ENCODE data around the gene PBX1. TPM values are rescaled to one million over a fixed set of nuclear protein-coding genes. Genes with fewer than 3 reads are reported as not detected.

Gene PBX1
- total and polyA plus RNA-seq, 2 of the 4 experiments (the other 2 are of a cell fraction), result 13.9 to 17.9 TPM

DNA sequence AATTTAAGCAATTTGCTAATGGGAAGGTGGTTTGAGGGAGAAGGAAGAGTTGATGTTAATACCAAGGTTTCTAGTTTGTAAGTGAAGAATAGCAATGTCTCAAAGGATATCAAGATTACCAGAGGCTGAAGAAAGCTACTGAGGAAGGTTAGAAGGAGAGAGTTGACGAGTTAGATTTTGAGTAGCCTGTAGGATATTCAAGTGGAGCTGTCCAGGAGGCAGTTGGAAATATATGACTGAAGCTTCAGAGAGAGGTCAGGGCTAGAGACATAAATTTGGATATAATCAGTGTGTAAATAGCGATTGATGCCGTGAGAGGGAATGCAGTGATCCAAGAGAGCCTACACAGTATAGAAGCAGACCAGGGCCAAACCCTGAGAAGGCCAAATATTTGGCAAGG is 48.4 kb downstream of the PBX1 start (continued):
- TF ChIP-seq MAZ (IDR thresholded peaks at IDR 0.05; ENCODE audit: borderline replicate concordance, low read depth, low read length), result no peak
- no peak for TF ChIP-seq RCOR1 (IDR thresholded peaks at IDR 0.05; ENCODE audit: insufficient replicate concordance, low read length)

DNA sequence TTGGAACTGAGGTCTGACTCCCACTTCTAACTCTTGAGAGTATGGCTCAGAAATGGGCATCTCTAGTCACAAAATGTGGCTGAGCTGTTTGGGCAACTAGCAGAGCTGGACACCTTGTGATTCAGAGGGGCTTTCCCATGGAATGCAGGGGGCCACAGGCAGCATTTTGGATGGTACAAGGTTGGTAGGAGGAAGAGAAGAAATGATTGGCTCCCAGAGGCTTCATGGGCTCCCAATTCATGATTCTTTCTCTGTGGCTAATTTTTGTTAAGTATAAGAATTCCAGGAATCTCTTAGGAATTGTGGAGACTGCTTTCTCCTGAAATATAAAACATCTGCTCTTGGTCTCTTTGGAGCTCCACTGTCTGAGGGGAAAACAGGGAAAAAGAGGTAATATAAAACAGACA is 49.7 kb downstream of the PBX1 start:
- ChIA-PET POLR2A (ENCODE audit: unreplicated experiment) (no interaction called here), CTCF (interaction anchor here (1.1 kb wide), 1 partner anchor 17 kb away, joined by 4 read pairs; no protein-coding TSS in a partner anchor)
- Histone ChIP-seq H4K20me1 (ENCODE audit: insufficient read depth, low read length) (no peaks in the 10 kb centered on the region), H3K9ac (ENCODE audit: low read depth, low read length) (no peak overlapping the region), H4K91ac (ENCODE audit: insufficient read depth, low read depth, low read length) (no peak overlapping the region), H3K4me1 (ENCODE audit: control insufficient read depth, insufficient read depth, low read length) (peaks cover 23% of the 10 kb centered on the region), H3K56ac (ENCODE audit: extremely low read depth, insufficient read depth, low read length) (no peak overlapping the region), H3K18ac (ENCODE audit: low read depth, low read length) (peak overlapping the region; percentile 81; the same call in 1 of the 2 replicates), H3K4me2 (ENCODE audit: low read depth, low read length) (peak overlapping the region; percentile 77; the same call in 1 of the 2 replicates), H3K23ac (ENCODE audit: low read depth, low read length) (no peak overlapping the region), H4K8ac (ENCODE audit: low read depth in 2 of 2, low read length in 2 of 2) (no peak overlapping the region; a peak in 1 of 4 replicates), H3K27me3 (ENCODE audit: control insufficient read depth, insufficient read depth, low read length) (no peaks in the 10 kb centered on the region), H3K79me1 (ENCODE audit: low read depth in 1 of 2, low read length in 2 of 2) (peaks cover 11 to 27% of the 10 kb centered on the region in 2 experiments; a peak in 3 of 4 replicates), H2BK15ac (ENCODE audit: low read depth, low read length) (no peak overlapping the region), H2BK20ac (ENCODE audit: low read depth, low read length) (peak overlapping the region; percentile 59), H2AK9ac (replicated peaks; ENCODE audit: low read depth, low read length, poor library complexity) (peak overlapping the region; percentile 79), H4K5ac (ENCODE audit: low read depth, low read length) (no peak overlapping the region; the same call in 1 of the 2 replicates), H3K14ac (replicated peaks; ENCODE audit: low read depth, low read length) (peak overlapping the region; percentile 36; the same call in 1 of the 2 replicates), H2BK5ac (ENCODE audit: low read depth, low read length, poor library complexity, severe bottlenecking) (no peak overlapping the region), H2BK120ac (ENCODE audit: low read depth, low read length) (peak overlapping the region; percentile 82), H2AK5ac (ENCODE audit: low read depth, low read length) (0 out of 2 replicates have a peak overlapping the region, but pooled peaks have one; percentile 64), H3K27ac (ENCODE audit: insufficient read depth, low read length) (peak overlapping the region; percentile 95; the same call in 1 of the 2 replicates), H3K4ac (ENCODE audit: low read depth, low read length) (peak overlapping the region; percentile 71; the same call in 1 of the 2 replicates), H3K36me3 (ENCODE audit: control insufficient read depth, insufficient read depth, low read length) (peaks cover 3% of the 10 kb centered on the region; the same call in 1 of the 2 replicates), H2AFZ (replicated peaks; ENCODE audit: low read length, poor library complexity) (no peak overlapping the region), H3K9me3 (ENCODE audit: control insufficient read depth, insufficient read depth, low read length) (no peaks in the 10 kb centered on the region), H3K4me3 (ENCODE audit: insufficient read depth, low read depth, low read length) (no peak overlapping the region), H3K9me1 (ENCODE audit: insufficient read depth, low read length) (peaks cover 12% of the 10 kb centered on the region)
- intact Hi-C loops (cut with micrococcal nuclease) (loop anchor here (5.0 to 10.0 kb wide), 2 partner anchors 166 to 466 kb away; no protein-coding TSS in a partner anchor), in situ Hi-C loops (cut with MboI; ENCODE audit: low sequenced_read_pairs) (no loop called here), dilution Hi-C loops (cut with HindIII; ENCODE audit: low sequenced_read_pairs, unreplicated experiment) (no loop called here)
- DNase-seq, result peak; percentile 35
- BruUV-seq (replicated peaks), result no TSS peak
- ATAC-seq (ENCODE audit: low read depth), result peak; percentile 65
- TF ChIP-seq BHLHE40 (IDR thresholded peaks at IDR 0.05; ENCODE audit: low read depth, low read length), result no peak
- no peak for TF ChIP-seq SMC3 (IDR thresholded peaks at IDR 0.05; ENCODE audit: low read depth, low read length)
- no peak for TF ChIP-seq RFX5 (IDR thresholded peaks at IDR 0.05; ENCODE audit: low read depth, low read length)
- no peak for TF ChIP-seq POLR2A (IDR thresholded peaks at IDR 0.05; ENCODE audit: low read depth, low read length)
- TF ChIP-seq RAD21 (IDR thresholded peaks at IDR 0.05; ENCODE audit: low read length), result no peak
- no peak for TF ChIP-seq CEBPB (IDR thresholded peaks at IDR 0.05; ENCODE audit: low read depth, low read length)
- no peak for TF ChIP-seq MAZ (IDR thresholded peaks at IDR 0.05; ENCODE audit: borderline replicate concordance, low read depth, low read length)
- TF ChIP-seq, protein P1, sequence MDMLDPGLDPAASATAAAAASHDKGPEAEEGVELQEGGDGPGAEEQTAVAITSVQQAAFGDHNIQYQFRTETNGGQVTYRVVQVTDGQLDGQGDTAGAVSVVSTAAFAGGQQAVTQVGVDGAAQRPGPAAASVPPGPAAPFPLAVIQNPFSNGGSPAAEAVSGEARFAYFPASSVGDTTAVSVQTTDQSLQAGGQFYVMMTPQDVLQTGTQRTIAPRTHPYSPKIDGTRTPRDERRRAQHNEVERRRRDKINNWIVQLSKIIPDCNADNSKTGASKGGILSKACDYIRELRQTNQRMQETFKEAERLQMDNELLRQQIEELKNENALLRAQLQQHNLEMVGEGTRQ (IDR thresholded peaks at IDR 0.05; ENCODE audit: low read depth, low read length), result no peak
- no peak for TF ChIP-seq MAFK (IDR thresholded peaks at IDR 0.05; ENCODE audit: low read depth, low read length)
- TF ChIP-seq, protein P2, sequence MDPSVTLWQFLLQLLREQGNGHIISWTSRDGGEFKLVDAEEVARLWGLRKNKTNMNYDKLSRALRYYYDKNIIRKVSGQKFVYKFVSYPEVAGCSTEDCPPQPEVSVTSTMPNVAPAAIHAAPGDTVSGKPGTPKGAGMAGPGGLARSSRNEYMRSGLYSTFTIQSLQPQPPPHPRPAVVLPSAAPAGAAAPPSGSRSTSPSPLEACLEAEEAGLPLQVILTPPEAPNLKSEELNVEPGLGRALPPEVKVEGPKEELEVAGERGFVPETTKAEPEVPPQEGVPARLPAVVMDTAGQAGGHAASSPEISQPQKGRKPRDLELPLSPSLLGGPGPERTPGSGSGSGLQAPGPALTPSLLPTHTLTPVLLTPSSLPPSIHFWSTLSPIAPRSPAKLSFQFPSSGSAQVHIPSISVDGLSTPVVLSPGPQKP (IDR thresholded peaks at IDR 0.05; ENCODE audit: borderline replicate concordance, low read depth, low read length), result no peak
- no peak for TF ChIP-seq FOS (IDR thresholded peaks at IDR 0.05; ENCODE audit: low read depth, low read length)
- no peak for TF ChIP-seq RCOR1 (IDR thresholded peaks at IDR 0.05; ENCODE audit: insufficient replicate concordance, low read length)
- no peak for TF ChIP-seq MXI1 (IDR thresholded peaks at IDR 0.05; ENCODE audit: borderline replicate concordance, low read depth, low read length)
- TF ChIP-seq NFE2L2 (IDR thresholded peaks at IDR 0.05; ENCODE audit: low read depth, low read length), result no peak
